DOHH2 (cell line): ENCODE measurements around the gene GABARAPL2.

Experiments used
- H3F3A ChIP-seq: fragments of 200-600 bp; sonication (generic), shearing (Covaris generic); 2 replicates; pipeline ENCODE4 v1.6.0; 2016; ENCODE audit warnings: antibody characterized with exemption, mild to moderate bottlenecking; ENCODE audit not compliant: control insufficient read depth, insufficient read depth
- H3K27ac ChIP-seq: fragments of 200-600 bp; sonication (generic); 2 replicates; pipeline ENCODE4 v1.5.1; 2014; ENCODE audit warnings: low read depth, mild to moderate bottlenecking, low read length, moderate library complexity
- H3K27me3 ChIP-seq: fragments of 200-600 bp; sonication (generic); 2 replicates; pipeline ENCODE4 v1.6.1; 2014; ENCODE audit warnings: mild to moderate bottlenecking, low read length, mixed read lengths; ENCODE audit not compliant: control insufficient read depth
- H3K36me3 ChIP-seq: fragments of 200-600 bp; sonication (generic); 2 replicates; pipeline ENCODE4 v1.6.1; 2014; ENCODE audit warnings: mild to moderate bottlenecking, low read length, moderate library complexity, mixed read lengths; ENCODE audit not compliant: control insufficient read depth
- H3K4me1 ChIP-seq: fragments of 200-600 bp; sonication (generic); 2 replicates; pipeline ENCODE4 v1.6.1; 2014; ENCODE audit warnings: mild to moderate bottlenecking, low read length, mixed read lengths; ENCODE audit not compliant: control insufficient read depth
- H3K4me2 ChIP-seq: fragments of 200-600 bp; sonication (generic); 2 replicates; pipeline ENCODE4 v1.6.0; 2014; ENCODE audit warnings: mild to moderate bottlenecking, low read length, moderate library complexity
- H3K4me3 ChIP-seq: fragments of 200-600 bp; sonication (generic); 2 replicates; pipeline ENCODE4 v1.5.1; 2014; ENCODE audit warnings: mild to moderate bottlenecking, low read length, mixed read lengths
- H3K79me2 ChIP-seq: fragments of 200-600 bp; sonication (generic); 2 replicates; pipeline ENCODE4 v1.6.1; 2014; ENCODE audit warnings: mild to moderate bottlenecking, low read length, mixed read lengths; ENCODE audit not compliant: control insufficient read depth
- H3K9me2 ChIP-seq: fragments of 200-600 bp; sonication (generic); replicated peaks from 2 replicates; pipeline ENCODE4 v1.6.1; 2014; ENCODE audit warnings: mild to moderate bottlenecking, low read length, mixed read lengths; ENCODE audit not compliant: control insufficient read depth
- H3K9me3 ChIP-seq: fragments of 200-600 bp; sonication (generic); 2 replicates; pipeline ENCODE4 v1.6.1; 2014; ENCODE audit warnings: antibody characterized with exemption, low read length, mixed read lengths; ENCODE audit not compliant: control insufficient read depth, insufficient read depth
- H4K20me1 ChIP-seq: fragments of 200-600 bp; sonication (generic); 2 replicates; pipeline ENCODE4 v1.6.0; 2014; ENCODE audit warnings: low read depth, mild to moderate bottlenecking, antibody characterized with exemption, low read length, moderate library complexity; ENCODE audit not compliant: control insufficient read depth, insufficient read depth
- EZH2phosphoT487 ChIP-seq: fragments of 200-600 bp; sonication (generic); IDR thresholded peaks from 2 replicates; pipeline ENCODE4 v1.6.1; 2017; ENCODE audit warnings: borderline replicate concordance, mild to moderate bottlenecking, antibody characterized with exemption, low read length, moderate library complexity, mixed read lengths
- TF ChIP-seq, protein P1 (sequence below): fragments of 200-600 bp; sonication (generic); IDR thresholded peaks from one replicate; pipeline ENCODE4 v1.5.1; 2014; ENCODE audit warnings: antibody characterized with exemption, mild to moderate bottlenecking, low read depth, low read length; ENCODE audit not compliant: poor library complexity, severe bottlenecking

Gene GABARAPL2

DNA sequence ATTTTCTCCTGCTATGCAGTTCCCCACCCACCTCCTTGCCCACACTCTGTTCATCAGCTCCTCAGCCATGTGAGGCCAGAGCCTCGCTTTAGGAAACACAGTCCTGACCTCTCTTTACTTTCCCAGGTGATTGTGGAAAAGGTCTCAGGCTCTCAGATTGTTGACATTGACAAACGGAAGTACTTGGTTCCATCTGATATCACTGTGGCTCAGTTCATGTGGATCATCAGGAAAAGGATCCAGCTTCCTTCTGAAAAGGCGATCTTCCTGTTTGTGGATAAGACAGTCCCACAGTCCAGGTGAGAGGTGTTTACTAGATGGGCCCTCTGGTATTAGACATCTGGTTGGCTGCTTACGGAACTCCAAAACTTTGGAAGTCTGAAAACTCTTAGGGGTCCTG, 1.7 kb downstream of the GABARAPL2 start:
- Histone ChIP-seq H3K4me2 (peak overlapping the region; percentile 94), H4K20me1 (peaks cover 7% of the 10 kb centered on the region; the same call in 1 of the 2 replicates), H3F3A (peaks cover 14% of the 10 kb centered on the region), H3K9me3 (no peaks in the 10 kb centered on the region), H3K79me2 (peaks cover 51% of the 10 kb centered on the region), H3K27ac (no peak overlapping the region), H3K4me3 (peak overlapping the region; percentile 99; the same call in 1 of the 2 replicates), H3K9me2 (no peaks in the 10 kb centered on the region), H3K4me1 (peaks cover 77% of the 10 kb centered on the region), H3K36me3 (peaks cover 57% of the 10 kb centered on the region), H3K27me3 (no peaks in the 10 kb centered on the region)
- TF ChIP-seq, protein P1, sequence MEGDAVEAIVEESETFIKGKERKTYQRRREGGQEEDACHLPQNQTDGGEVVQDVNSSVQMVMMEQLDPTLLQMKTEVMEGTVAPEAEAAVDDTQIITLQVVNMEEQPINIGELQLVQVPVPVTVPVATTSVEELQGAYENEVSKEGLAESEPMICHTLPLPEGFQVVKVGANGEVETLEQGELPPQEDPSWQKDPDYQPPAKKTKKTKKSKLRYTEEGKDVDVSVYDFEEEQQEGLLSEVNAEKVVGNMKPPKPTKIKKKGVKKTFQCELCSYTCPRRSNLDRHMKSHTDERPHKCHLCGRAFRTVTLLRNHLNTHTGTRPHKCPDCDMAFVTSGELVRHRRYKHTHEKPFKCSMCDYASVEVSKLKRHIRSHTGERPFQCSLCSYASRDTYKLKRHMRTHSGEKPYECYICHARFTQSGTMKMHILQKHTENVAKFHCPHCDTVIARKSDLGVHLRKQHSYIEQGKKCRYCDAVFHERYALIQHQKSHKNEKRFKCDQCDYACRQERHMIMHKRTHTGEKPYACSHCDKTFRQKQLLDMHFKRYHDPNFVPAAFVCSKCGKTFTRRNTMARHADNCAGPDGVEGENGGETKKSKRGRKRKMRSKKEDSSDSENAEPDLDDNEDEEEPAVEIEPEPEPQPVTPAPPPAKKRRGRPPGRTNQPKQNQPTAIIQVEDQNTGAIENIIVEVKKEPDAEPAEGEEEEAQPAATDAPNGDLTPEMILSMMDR = no peak
- no peak for TF ChIP-seq EZH2phosphoT487

DNA sequence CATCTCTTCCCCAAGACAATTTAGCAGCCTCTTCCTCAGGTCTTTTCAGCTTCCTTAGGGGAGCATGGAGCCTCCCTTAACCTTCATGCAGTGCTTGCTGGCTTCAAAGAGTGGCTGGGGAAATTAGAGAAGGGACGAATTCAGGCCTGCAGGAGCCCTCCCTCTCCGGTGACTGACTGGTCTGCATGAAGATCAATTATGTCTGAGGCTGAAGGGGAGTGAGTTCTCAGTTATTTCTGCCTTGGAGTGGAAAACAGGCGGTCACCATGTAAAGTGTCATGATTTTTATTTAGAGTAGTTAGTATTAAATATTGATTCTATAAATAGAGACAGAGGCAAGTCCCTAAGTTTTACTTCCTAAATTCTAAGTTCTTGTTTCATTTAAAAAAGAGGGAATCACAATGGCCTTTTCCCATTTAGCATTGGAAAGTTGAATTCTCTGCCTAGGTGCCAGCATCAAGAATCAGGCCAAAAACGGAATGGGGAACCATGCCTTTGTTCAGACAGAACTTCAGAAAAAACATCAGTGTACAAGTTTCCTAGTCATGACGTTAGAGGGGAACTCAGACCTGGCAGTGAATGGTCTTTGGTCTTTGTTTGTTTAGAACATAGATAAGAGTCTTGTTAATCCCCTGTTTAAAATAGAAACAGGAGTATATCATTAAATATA, 4.4 kb downstream of the GABARAPL2 start:
- Histone ChIP-seq H3K4me2 (peak overlapping the region; percentile 76), H3K4me1 (peaks cover 73% of the 10 kb centered on the region), H3K36me3 (peaks cover 79% of the 10 kb centered on the region), H4K20me1 (peaks cover 7% of the 10 kb centered on the region; the same call in 1 of the 2 replicates), H3K79me2 (peaks cover 72% of the 10 kb centered on the region), H3K9me3 (no peaks in the 10 kb centered on the region), H3K27ac (peak overlapping the region; percentile 81), H3K9me2 (no peaks in the 10 kb centered on the region), H3F3A (peaks cover 11% of the 10 kb centered on the region), H3K4me3 (peak overlapping the region; percentile 50), H3K27me3 (no peaks in the 10 kb centered on the region)
- no peak for TF ChIP-seq EZH2phosphoT487
- TF ChIP-seq, protein P1 = no peak

DNA sequence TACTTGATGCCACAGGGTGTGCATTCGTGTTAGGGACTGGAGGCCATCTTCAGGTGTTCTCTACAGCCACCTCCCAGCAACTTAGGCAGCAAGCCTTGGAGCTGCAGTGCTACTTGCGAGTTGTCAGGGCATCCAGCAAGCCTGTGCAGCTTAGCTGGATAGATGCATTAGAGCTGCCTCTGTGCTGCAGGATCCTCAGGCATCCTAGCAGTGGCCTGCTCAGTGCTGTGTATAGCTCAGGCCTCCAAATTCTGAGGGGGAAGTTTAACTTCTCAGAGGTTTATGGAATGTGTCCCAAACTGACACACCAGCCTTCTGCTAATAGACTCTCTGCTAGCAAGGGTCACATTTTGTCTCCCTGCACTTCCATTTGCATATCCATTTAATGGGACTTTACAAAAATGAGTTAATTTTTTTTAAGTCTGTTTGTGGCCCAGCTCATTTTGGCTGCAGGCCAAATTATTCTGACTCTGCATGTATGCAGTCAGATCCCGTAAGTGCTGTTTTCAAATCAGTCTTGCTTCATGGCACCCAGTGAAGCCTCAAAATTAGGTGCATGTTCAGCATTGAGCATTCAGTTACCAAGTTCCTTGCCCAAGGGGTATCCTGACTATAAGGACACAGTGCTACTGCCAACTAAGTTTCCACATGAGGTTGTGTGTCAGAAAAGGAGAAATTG, 6.8 kb downstream of the GABARAPL2 start:
- Histone ChIP-seq H3K9me3 (no peaks in the 10 kb centered on the region), H3K27me3 (no peaks in the 10 kb centered on the region), H4K20me1 (0 out of 2 replicates have a peak, but pooled peaks cover 4% of the 10 kb centered on the region), H3K79me2 (peaks cover 54% of the 10 kb centered on the region), H3K27ac (peak overlapping the region; percentile 81), H3F3A (peaks cover 9% of the 10 kb centered on the region), H3K4me3 (peak overlapping the region; percentile 37), H3K4me1 (peaks cover 64% of the 10 kb centered on the region), H3K4me2 (peak overlapping the region; percentile 57), H3K36me3 (peaks cover 94% of the 10 kb centered on the region), H3K9me2 (no peaks in the 10 kb centered on the region)
- TF ChIP-seq, protein P1 = no peak
- no peak for TF ChIP-seq EZH2phosphoT487
